Measurements from ENCODE around the gene SET. TPM values are rescaled to one million over a fixed set of nuclear protein-coding genes. Genes with fewer than 3 reads are reported as not detected.
"Not testable (repeated sequence)": the region's sequence is repeated elsewhere in the genome, so short reads cannot be mapped to it uniquely, and the experiment has no call there.

The SET gene
- total RNA-seq = 253 and 370 TPM in 2 replicates

- peak; percentile 76 to 96 for DNase-seq (ENCODE audit: low read depth in 2 of 2)
Observed at GRCh38 chr9:128688501-128689292, at the start of gene SET. Gene SET, plus strand, starts transcription at chr9:128689222. Its CDS starts 361 bp downstream, at chr9:128689583.

- no peak for DNase-seq (ENCODE audit: low read depth in 2 of 2)
Observed at GRCh38 chr9:128640603-128641002, 48.4 kb upstream of the SET start.

- no peak for DNase-seq (ENCODE audit: low read depth in 2 of 2)
Observed at GRCh38 chr9:128642675-128643245, 46.3 kb upstream of the SET start.

- DNase-seq (ENCODE audit: low read depth in 2 of 2) = no peak
Observed at GRCh38 chr9:128643519-128644300, 45.3 kb upstream of the SET start.

GRCh38 chr9:128648206-128648605 lies 40.8 kb upstream of the SET start:
- peak; percentile 18 to 64 for DNase-seq (ENCODE audit: low read depth in 2 of 2)

GRCh38 chr9:128651798-128652197 lies 37.2 kb upstream of the SET start:
- DNase-seq (ENCODE audit: low read depth in 2 of 2) = no peak

- DNase-seq (ENCODE audit: low read depth in 2 of 2) = no peak
Observed at GRCh38 chr9:128653908-128654307, 35.1 kb upstream of the SET start.

GRCh38 chr9:128654481-128654880 lies 34.5 kb upstream of the SET start:
- DNase-seq (ENCODE audit: low read depth in 2 of 2) = no peak

- DNase-seq (ENCODE audit: low read depth in 2 of 2) = peak; percentile 86 to 94
Observed at GRCh38 chr9:128656416-128657343, 32.3 kb upstream of the SET start, which contains the start of gene DYNC2I2. Gene DYNC2I2, minus strand, starts transcription at chr9:128656847. Its CDS starts 121 bp downstream, at chr9:128656726.

- no peak for DNase-seq (ENCODE audit: low read depth in 2 of 2)
Observed at GRCh38 chr9:128657344-128657704, 31.7 kb upstream of the SET start.

GRCh38 chr9:128657796-128658195 lies 31.2 kb upstream of the SET start:
- no peak for DNase-seq (ENCODE audit: low read depth in 2 of 2)

- DNase-seq (ENCODE audit: low read depth in 2 of 2) = not testable (repeated sequence)
Observed at GRCh38 chr9:128666481-128666941, 22.5 kb upstream of the SET start.

GRCh38 chr9:128669786-128670185 lies 19.2 kb upstream of the SET start:
- no peak for DNase-seq (ENCODE audit: low read depth in 2 of 2)

GRCh38 chr9:128675382-128675781 lies 13.6 kb upstream of the SET start:
- no peak for DNase-seq (ENCODE audit: low read depth in 2 of 2)

- no peak for DNase-seq (ENCODE audit: low read depth in 2 of 2)
Observed at GRCh38 chr9:128677794-128678193, 11.2 kb upstream of the SET start.

GRCh38 chr9:128683340-128684064 lies 5.5 kb upstream of the SET start:
- peak in 1 of 2 donors; percentile 50 for DNase-seq (ENCODE audit: low read depth in 2 of 2)

GRCh38 chr9:128684065-128684324 lies 5.0 kb upstream of the SET start:
- DNase-seq (ENCODE audit: low read depth in 2 of 2) = no peak

- peak in 1 of 2 donors; percentile 75 for DNase-seq (ENCODE audit: low read depth in 2 of 2)
Observed at GRCh38 chr9:128684325-128685199, 4.5 kb upstream of the SET start.

GRCh38 chr9:128685636-128686489 lies 3.2 kb upstream of the SET start:
- DNase-seq (ENCODE audit: low read depth in 2 of 2) = no peak
